HepG2 (cell line): ENCODE measurements around the gene SETD3. TPM values are rescaled to one million over a fixed set of nuclear protein-coding genes. Genes with fewer than 3 reads are reported as not detected.

Experiments
- ATAC-seq: fragments of 200-7000 bp; cut with Tn5 transposase; 3 replicates; pipeline ENCODE4 v1.9.1; 2020; ENCODE audit warnings: mild to moderate bottlenecking, moderate library complexity
- BruUV-seq: library from RNA; stranded (reverse); fragments of 400-500 nt; replicated peaks from 2 replicates; lab custom pipeline; 2021; lab: Mats Ljungman, UMichigan
- CTCF ChIA-PET: fragments of 300-600 bp; formaldehyde crosslinking; extraction: SDS; loops from one replicate; lab custom pipeline; 2021; ENCODE audit warnings: low total read pairs, inconsistent platforms, low intra/inter-chr PET ratio; lab: Yijun Ruan, JAX
- POLR2A ChIA-PET: fragments of 350-600 bp; sonication (Branson Sonifier 250); formaldehyde crosslinking; loops from one replicate; lab custom pipeline; 2020; ENCODE audit warnings: antibody characterized with exemption, inconsistent platforms; lab: Yijun Ruan, JAX
- DNase-seq: peaks from one replicate; pipeline ENCODE4 v3.0.0-alpha.2; 2015; ENCODE audit warnings: low spot score
- FAIRE-seq: peaks from 3 replicates; lab custom pipeline; 2011; peaks lifted over from hg19 to GRCh38; lab: Jason Lieb, UNC
- H2AFZ ChIP-seq: one replicate; pipeline ENCODE4 v1.6.1; 2011; ENCODE audit warnings: low read length, inconsistent platforms
- H3K27ac ChIP-seq: fragments of 300-600 bp; 3 replicates; pipeline ENCODE4 v1.8.0; 2011; ENCODE audit warnings: mixed run types, mild to moderate bottlenecking, mixed read lengths, low read length, inconsistent platforms; ENCODE audit not compliant: insufficient read depth; ENCODE audit errors: extremely low read length
- H3K27me3 ChIP-seq, 2 experiments: fragments of 200-600 bp in 1 of 2; 2 replicates in 1 of 2; 3 replicates in 1 of 2; pipeline versions ENCODE4 v1.6.0 to v1.8.0; 2011; ENCODE audit warnings: low read length in 2 of 2, mild to moderate bottlenecking in 2 of 2, moderate library complexity in 2 of 2, inconsistent platforms in 1 of 2; ENCODE audit not compliant: insufficient read depth in 2 of 2, control insufficient read depth in 1 of 2
- H3K36me3 ChIP-seq, 2 experiments: fragments of 200-600 bp in 1 of 2; replicated peaks in 1 of 2; 2 replicates in 1 of 2; 3 replicates in 1 of 2; pipeline versions ENCODE4 v1.5.1 to v1.8.0; 2011; ENCODE audit warnings: low read length in 2 of 2, inconsistent platforms in 1 of 2; ENCODE audit not compliant: insufficient read depth in 2 of 2, control insufficient read depth in 1 of 2
- H3K4me1 ChIP-seq: 2 replicates; pipeline ENCODE4 v1.5.1; 2012; ENCODE audit warnings: low read length, inconsistent platforms; ENCODE audit not compliant: insufficient read depth
- H3K4me2 ChIP-seq: 2 replicates; pipeline ENCODE4 v1.6.0; 2011; ENCODE audit warnings: low read depth, low read length, inconsistent platforms
- H3K4me3 ChIP-seq, 3 experiments: fragments of 200-600 bp in 1 of 3; sonication (generic), shearing (Covaris generic) in 1 of 3; replicated peaks in 1 of 3; 2 replicates each; pipeline ENCODE4 v1.5.1; 2011 to 2016; ENCODE audit warnings: low read length in 3 of 3, inconsistent platforms in 2 of 3, low read depth in 2 of 3, mild to moderate bottlenecking in 2 of 3, control low read depth in 1 of 3, mixed read lengths in 1 of 3; ENCODE audit not compliant: insufficient read depth in 1 of 3
- H3K79me2 ChIP-seq: one replicate; pipeline ENCODE4 v1.6.1; 2011; ENCODE audit warnings: low read length, inconsistent platforms; ENCODE audit not compliant: insufficient read depth
- H3K9ac ChIP-seq: 2 replicates; pipeline ENCODE4 v1.6.0; 2011; ENCODE audit warnings: mild to moderate bottlenecking, low read depth, low read length, inconsistent platforms; ENCODE audit not compliant: insufficient read depth
- H3K9me3 ChIP-seq: 2 replicates; pipeline ENCODE4 v1.5.1; 2012; ENCODE audit warnings: mild to moderate bottlenecking, low read length
- H4K20me1 ChIP-seq: 2 replicates; pipeline ENCODE4 v1.6.0; 2011; ENCODE audit warnings: inconsistent platforms, mild to moderate bottlenecking, low read length, moderate library complexity; ENCODE audit not compliant: insufficient read depth
- AGO2 ChIP-seq: fragments of 200-400 bp; formaldehyde crosslinking; optimal IDR thresholded peaks from 2 replicates; pipeline ENCODE3; 2017; ENCODE audit warnings: mild to moderate bottlenecking, low read depth, low read length, moderate library complexity
- FOXK2 ChIP-seq: fragments of 450-650 bp; IDR thresholded peaks from 2 replicates; pipeline ENCODE4 v1.6.1; 2016
- POLR2A ChIP-seq, 2 experiments: IDR thresholded peaks; 2 replicates each; pipeline ENCODE4 v1.6.1; 2011; ENCODE audit warnings: low read depth in 2 of 2, low read length in 2 of 2, mild to moderate bottlenecking in 1 of 2, moderate library complexity in 1 of 2; ENCODE audit not compliant: insufficient read depth in 1 of 2
- RBM22 ChIP-seq: fragments of 200-400 bp; formaldehyde crosslinking; optimal IDR thresholded peaks from 2 replicates; pipeline ENCODE3; 2017; ENCODE audit warnings: mild to moderate bottlenecking, low read length, moderate library complexity
- U2AF2 ChIP-seq: fragments of 200-400 bp; formaldehyde crosslinking; IDR thresholded peaks from 2 replicates; pipeline ENCODE4 v1.6.1; 2017; ENCODE audit warnings: low read depth, mild to moderate bottlenecking, low read length
- ZNF335 ChIP-seq: sonication (generic); formaldehyde crosslinking; IDR thresholded peaks from 2 replicates; pipeline ENCODE4 v1.4.0; 2020; ENCODE audit warnings: missing genetic modification reagents
- ZNF510 ChIP-seq: sonication (generic); formaldehyde crosslinking; IDR thresholded peaks from 2 replicates; pipeline ENCODE4 v1.4.0; 2020; ENCODE audit warnings: low read depth, mild to moderate bottlenecking, missing genetic modification reagents
- WGBS: methylation state at CpG from one replicate; pipeline ENCODE4 v1.1.6; 2017; ENCODE audit warnings: low lambda C conversion rate; 5-methylcytosine and 5-hydroxymethylcytosine counted together
- in situ Hi-C: cut with HindIII; loops from 2 replicates; pipeline ENCODE4 v1.10.0; 2017; ENCODE audit warnings: low pct_unique_long_range_greater_than_20kb; ENCODE audit not compliant: extremely low pct_ligation_motif_present
- intact Hi-C: fragments of 100-400 bp; cut with micrococcal nuclease; formaldehyde crosslinking; loops from one replicate; pipeline ENCODE4 v1.10.0; 2022; ENCODE audit not compliant: unreplicated experiment
- polyA plus RNA-seq, 8 experiments: library from polyadenylated mRNA; depleted of rRNA in 3 of 8; stranded (reverse) in 7 of 8; unstranded in 1 of 8; fragments of >200 nt; fragmentation: Illumina TruSeq in 4 of 8; extraction: Trizol in 4 of 8; gene quantifications; 2 replicates each; pipeline versions ENCODE4 v1.2.1 to v1.2.3, GENCODE V29; 2011 to 2016; ENCODE audit warnings: low read depth in 4 of 8, missing spikeins in 1 of 8, mixed read lengths in 1 of 8; ENCODE audit not compliant: insufficient read depth in 1 of 8
- total RNA-seq, 5 experiments: library from RNA; depleted of rRNA; stranded (reverse); fragments of >200 nt; fragmentation: Illumina TruSeq; extraction: Trizol; gene quantifications; 2 replicates each; pipeline ENCODE4 v1.2.3, GENCODE V29; 2016; ENCODE audit warnings: low read depth in 1 of 5
- TF ChIP-seq, protein P1 (sequence below): sonication (generic); formaldehyde crosslinking; IDR thresholded peaks from 2 replicates; pipeline ENCODE4 v1.9.0; 2022; ENCODE audit warnings: missing genetic modification reagents, mild to moderate bottlenecking, borderline replicate concordance
- TF ChIP-seq, protein P2 (sequence below): sonication (generic); formaldehyde crosslinking; IDR thresholded peaks from 2 replicates; pipeline ENCODE4 v1.8.0; 2022; ENCODE audit warnings: missing genetic modification reagents, mild to moderate bottlenecking, borderline replicate concordance
- TF ChIP-seq, protein P3 (sequence below): sonication (generic); formaldehyde crosslinking; IDR thresholded peaks from 2 replicates; pipeline ENCODE4 v1.4.0; 2020; ENCODE audit warnings: missing genetic modification reagents, borderline replicate concordance

SETD3 gene
- total and polyA plus RNA-seq, 2 of the 13 experiments (the other 11 are each of a cell fraction or from before 2014, with no cell fraction given) = 30.3 to 67.1 TPM

DNA sequence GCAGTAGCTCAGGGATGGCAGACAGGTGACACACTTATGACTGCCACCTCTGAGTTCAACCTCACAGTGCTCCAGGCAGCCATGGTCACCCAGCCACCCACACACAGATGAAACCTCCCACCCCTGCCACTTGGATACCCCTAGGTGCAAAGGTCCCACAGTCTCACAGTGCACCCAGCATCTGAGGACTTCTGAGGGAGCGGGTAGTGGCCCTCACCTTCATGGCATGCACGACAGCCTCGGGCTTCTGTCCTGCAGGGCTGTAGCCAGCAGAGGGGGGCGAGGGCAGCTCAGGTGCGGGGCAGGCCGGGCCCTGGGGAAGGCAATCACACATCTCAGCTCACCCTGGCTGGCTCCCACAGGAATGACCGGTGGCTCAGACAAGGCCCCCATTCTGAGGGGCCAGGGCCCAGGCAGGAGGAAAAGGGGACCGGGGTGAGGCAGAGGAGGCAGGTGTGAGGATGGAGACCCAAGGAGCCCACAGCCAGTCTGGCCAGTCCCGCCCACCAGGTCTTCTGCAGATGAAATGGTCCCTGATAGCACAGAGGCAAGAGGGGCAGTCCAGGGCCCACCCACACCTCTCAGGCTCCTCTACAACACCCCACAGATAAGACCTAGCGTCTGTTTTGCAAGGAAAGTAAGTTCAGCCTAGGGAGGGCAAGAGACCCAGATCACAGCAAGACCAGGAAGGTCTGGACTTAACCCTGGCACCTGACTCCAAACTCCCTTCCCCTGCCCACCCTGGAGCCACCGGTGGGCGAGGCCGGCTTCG is 36.4 kb upstream of the SETD3 start (continued):
- TF ChIP-seq, protein P1, sequence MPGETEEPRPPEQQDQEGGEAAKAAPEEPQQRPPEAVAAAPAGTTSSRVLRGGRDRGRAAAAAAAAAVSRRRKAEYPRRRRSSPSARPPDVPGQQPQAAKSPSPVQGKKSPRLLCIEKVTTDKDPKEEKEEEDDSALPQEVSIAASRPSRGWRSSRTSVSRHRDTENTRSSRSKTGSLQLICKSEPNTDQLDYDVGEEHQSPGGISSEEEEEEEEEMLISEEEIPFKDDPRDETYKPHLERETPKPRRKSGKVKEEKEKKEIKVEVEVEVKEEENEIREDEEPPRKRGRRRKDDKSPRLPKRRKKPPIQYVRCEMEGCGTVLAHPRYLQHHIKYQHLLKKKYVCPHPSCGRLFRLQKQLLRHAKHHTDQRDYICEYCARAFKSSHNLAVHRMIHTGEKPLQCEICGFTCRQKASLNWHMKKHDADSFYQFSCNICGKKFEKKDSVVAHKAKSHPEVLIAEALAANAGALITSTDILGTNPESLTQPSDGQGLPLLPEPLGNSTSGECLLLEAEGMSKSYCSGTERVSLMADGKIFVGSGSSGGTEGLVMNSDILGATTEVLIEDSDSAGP = no peak; the same call in 1 of the 2 replicates
- TF ChIP-seq ZNF335 = no peak
- TF ChIP-seq U2AF2 = no peak
- TF ChIP-seq ZNF510 (CRISPR knock-in tag) = no peak

DNA sequence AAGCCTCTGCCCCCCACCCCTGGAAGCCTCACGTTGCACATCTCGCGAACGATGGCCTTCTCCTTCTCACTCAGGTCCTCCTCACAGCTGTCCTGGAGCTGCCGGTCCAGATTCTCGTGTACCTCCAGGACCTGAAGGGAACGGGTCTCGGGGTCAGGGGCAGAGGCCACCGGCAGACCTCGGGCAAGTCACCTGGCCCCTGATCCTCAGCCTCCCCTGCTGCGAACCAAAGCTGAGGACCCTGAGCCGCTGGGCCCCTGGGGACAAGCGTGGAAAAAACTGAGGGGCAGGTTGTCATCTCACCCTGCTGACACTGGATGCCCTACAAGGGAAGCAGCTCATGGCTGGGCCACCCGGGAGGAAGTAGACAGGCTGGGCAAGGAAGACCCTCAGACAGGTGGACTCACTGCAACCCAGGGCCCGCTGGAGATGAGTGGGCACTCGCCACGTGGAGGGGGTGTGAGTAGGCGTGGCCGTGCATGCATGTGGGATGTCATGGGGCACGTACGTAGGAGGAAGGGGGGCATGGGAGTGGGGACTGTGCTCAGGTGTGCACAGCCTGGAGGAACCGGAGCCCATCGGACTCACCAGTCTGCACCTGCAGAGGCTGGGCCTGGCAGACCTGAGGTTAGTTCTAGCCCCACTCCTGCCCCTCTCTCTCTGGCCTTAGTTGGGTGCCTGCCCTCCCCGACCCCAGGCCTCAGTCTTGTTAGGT is 35.7 kb upstream of the SETD3 start:
- BruUV-seq = no TSS peak
- no peaks in the 10 kb centered on the region for H3K79me2 ChIP-seq
- ChIA-PET POLR2A (no interaction called here), CTCF (interaction anchor here (1.2 kb wide), 1 partner anchor 113 kb away, joined by 4 read pairs; no protein-coding TSS in a partner anchor)
- WGBS = 97% methylated on average over 18 of the region's 24 CpGs
- FAIRE-seq = no peak
- TF ChIP-seq, protein P2, sequence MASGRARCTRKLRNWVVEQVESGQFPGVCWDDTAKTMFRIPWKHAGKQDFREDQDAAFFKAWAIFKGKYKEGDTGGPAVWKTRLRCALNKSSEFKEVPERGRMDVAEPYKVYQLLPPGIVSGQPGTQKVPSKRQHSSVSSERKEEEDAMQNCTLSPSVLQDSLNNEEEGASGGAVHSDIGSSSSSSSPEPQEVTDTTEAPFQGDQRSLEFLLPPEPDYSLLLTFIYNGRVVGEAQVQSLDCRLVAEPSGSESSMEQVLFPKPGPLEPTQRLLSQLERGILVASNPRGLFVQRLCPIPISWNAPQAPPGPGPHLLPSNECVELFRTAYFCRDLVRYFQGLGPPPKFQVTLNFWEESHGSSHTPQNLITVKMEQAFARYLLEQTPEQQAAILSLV = no peak
- no peak for TF ChIP-seq FOXK2
- peak; percentile 52 for TF ChIP-seq RBM22
- TF ChIP-seq, protein P3, sequence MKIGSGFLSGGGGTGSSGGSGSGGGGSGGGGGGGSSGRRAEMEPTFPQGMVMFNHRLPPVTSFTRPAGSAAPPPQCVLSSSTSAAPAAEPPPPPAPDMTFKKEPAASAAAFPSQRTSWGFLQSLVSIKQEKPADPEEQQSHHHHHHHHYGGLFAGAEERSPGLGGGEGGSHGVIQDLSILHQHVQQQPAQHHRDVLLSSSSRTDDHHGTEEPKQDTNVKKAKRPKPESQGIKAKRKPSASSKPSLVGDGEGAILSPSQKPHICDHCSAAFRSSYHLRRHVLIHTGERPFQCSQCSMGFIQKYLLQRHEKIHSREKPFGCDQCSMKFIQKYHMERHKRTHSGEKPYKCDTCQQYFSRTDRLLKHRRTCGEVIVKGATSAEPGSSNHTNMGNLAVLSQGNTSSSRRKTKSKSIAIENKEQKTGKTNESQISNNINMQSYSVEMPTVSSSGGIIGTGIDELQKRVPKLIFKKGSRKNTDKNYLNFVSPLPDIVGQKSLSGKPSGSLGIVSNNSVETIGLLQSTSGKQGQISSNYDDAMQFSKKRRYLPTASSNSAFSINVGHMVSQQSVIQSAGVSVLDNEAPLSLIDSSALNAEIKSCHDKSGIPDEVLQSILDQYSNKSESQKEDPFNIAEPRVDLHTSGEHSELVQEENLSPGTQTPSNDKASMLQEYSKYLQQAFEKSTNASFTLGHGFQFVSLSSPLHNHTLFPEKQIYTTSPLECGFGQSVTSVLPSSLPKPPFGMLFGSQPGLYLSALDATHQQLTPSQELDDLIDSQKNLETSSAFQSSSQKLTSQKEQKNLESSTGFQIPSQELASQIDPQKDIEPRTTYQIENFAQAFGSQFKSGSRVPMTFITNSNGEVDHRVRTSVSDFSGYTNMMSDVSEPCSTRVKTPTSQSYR (CRISPR knock-in tag) = no peak
- TF ChIP-seq POLR2A (IDR thresholded peaks at IDR 0.05; ENCODE audit: insufficient read depth in 1 of 2, low read depth in 2 of 2, low read length in 2 of 2) = 0 out of 4 replicates have a peak, but pooled peaks of 1 of the 2 experiments have one; percentile 19
- TF ChIP-seq AGO2 = peak; percentile 25
- ATAC-seq = no peak
- peaks cover 31% of the 10 kb centered on the region; the same call in 1 of the 2 replicates for H4K20me1 ChIP-seq
- in situ Hi-C loops = no loop called here
- H3K27me3 ChIP-seq = no peaks in the 10 kb centered on the region
- no peak overlapping the region for H2AFZ ChIP-seq
- no peak overlapping the region for H3K4me3 ChIP-seq
- peaks cover 18 to 48% of the 10 kb centered on the region in 2 experiments; a peak in 4 of 5 replicates for H3K36me3 ChIP-seq
- DNase-seq = no peak
- no peaks in the 10 kb centered on the region for H3K9me3 ChIP-seq
- no peaks in the 10 kb centered on the region for H3K4me1 ChIP-seq
- H3K27ac ChIP-seq = no peak overlapping the region
- intact Hi-C loops = no loop called here
- H3K4me2 ChIP-seq = no peak overlapping the region
- H3K9ac ChIP-seq = no peak overlapping the region
